Measurements from ENCODE around the gene ARHGEF4.
A peak's percentile ranks its signal among the peaks of the same experiment; 100 is the strongest.
"Not testable (repeated sequence)": the region's sequence is repeated elsewhere in the genome, so short reads cannot be mapped to it uniquely, and the experiment has no call there.

The ARHGEF4 gene

GRCh38 chr2:130887643-130888042 lies 50.9 kb downstream of the ARHGEF4 start:
- no peak for DNase-seq

- no peak for DNase-seq
Measured at GRCh38 chr2:130890941-130891669, 54.4 kb downstream of the ARHGEF4 start.

- no peak for DNase-seq
Measured at GRCh38 chr2:130891966-130892365, 55.3 kb downstream of the ARHGEF4 start.

- DNase-seq = peak; percentile 47
Measured at GRCh38 chr2:130892793-130893785, 56.4 kb downstream of the ARHGEF4 start.

- peak; percentile 22 for DNase-seq
Measured at GRCh38 chr2:130894326-130894942, 57.7 kb downstream of the ARHGEF4 start.

- no peak for DNase-seq
Measured at GRCh38 chr2:130896813-130897212, 60.1 kb downstream of the ARHGEF4 start.

GRCh38 chr2:130898553-130898952 lies 61.8 kb downstream of the ARHGEF4 start:
- DNase-seq = no peak

GRCh38 chr2:130899306-130899705 lies 62.6 kb downstream of the ARHGEF4 start:
- no peak for DNase-seq

- no peak for DNase-seq
Measured at GRCh38 chr2:130901061-130901460, 64.3 kb downstream of the ARHGEF4 start.

- DNase-seq = not testable (repeated sequence)
Measured at GRCh38 chr2:130901626-130902025, 64.9 kb downstream of the ARHGEF4 start.

- no peak for DNase-seq
Measured at GRCh38 chr2:130908832-130909231, 72.1 kb downstream of the ARHGEF4 start.

- no peak for DNase-seq
Measured at GRCh38 chr2:130910931-130911330, 74.2 kb downstream of the ARHGEF4 start.

GRCh38 chr2:130911482-130911881 lies 74.8 kb downstream of the ARHGEF4 start:
- no peak for DNase-seq

- no peak for DNase-seq
Measured at GRCh38 chr2:130911996-130912395, 75.3 kb downstream of the ARHGEF4 start.

GRCh38 chr2:130912471-130912870 lies 75.8 kb downstream of the ARHGEF4 start:
- no peak for DNase-seq

GRCh38 chr2:130913891-130914290 lies 77.2 kb downstream of the ARHGEF4 start:
- no peak for DNase-seq

- DNase-seq = no peak
Measured at GRCh38 chr2:130915149-130915548, 78.4 kb downstream of the ARHGEF4 start.

GRCh38 chr2:130915595-130916437 lies 79.1 kb downstream of the ARHGEF4 start:
- no peak for DNase-seq

- no peak for DNase-seq
Measured at GRCh38 chr2:130916438-130916705, 79.7 kb downstream of the ARHGEF4 start.

GRCh38 chr2:130917006-130917688 lies 80.4 kb downstream of the ARHGEF4 start:
- DNase-seq = no peak

- DNase-seq = no peak
Measured at GRCh38 chr2:130918393-130918792, 81.7 kb downstream of the ARHGEF4 start.

Measured in islet precursor cell (in vitro differentiated cells).